OCI-LY3 (cell line): ENCODE results near the gene WLS.

Experiments
- H2AFZ ChIP-seq: fragments of 200-600, 300-600 bp; shearing (Covaris generic); 2 replicates; pipeline ENCODE4 v1.6.0; 2014; ENCODE audit warnings: antibody characterized with exemption, low read depth, low read length
- H3K27ac ChIP-seq: fragments of 200-600, 300-600 bp; sonication (generic); 2 replicates; pipeline ENCODE4 v1.5.1; 2014; ENCODE audit warnings: mild to moderate bottlenecking, low read length, moderate library complexity, mixed read lengths
- H3K27me3 ChIP-seq: fragments of 200-600, 300-600 bp; sonication (generic); 2 replicates; pipeline ENCODE4 v1.6.1; 2014; ENCODE audit warnings: low read depth, low read length, mixed read lengths
- H3K36me3 ChIP-seq: fragments of 200-600, 300-600 bp; sonication (generic); replicated peaks from 2 replicates; pipeline ENCODE3; 2014; ENCODE audit warnings: low read depth, low read length, mixed read lengths
- H3K4me1 ChIP-seq: fragments of 300-600, 200-600 bp; sonication (generic); 2 replicates; pipeline ENCODE4 v1.6.1; 2014; ENCODE audit warnings: low read length, mixed read lengths
- H3K4me2 ChIP-seq: fragments of 200-600, 300-600 bp; sonication (generic); 2 replicates; pipeline ENCODE4 v1.6.1; 2014; ENCODE audit warnings: low read length, mixed read lengths
- H3K4me3 ChIP-seq: fragments of 300-600, 200-600 bp; sonication (generic); 2 replicates; pipeline ENCODE4 v1.5.1; 2014; ENCODE audit warnings: antibody characterized with exemption, mild to moderate bottlenecking, low read length, moderate library complexity
- H3K79me2 ChIP-seq: fragments of 300-600, 200-600 bp; shearing (Covaris generic); 2 replicates; pipeline ENCODE4 v1.6.1; 2014; ENCODE audit warnings: mild to moderate bottlenecking, low read length, mixed read lengths
- H3K9ac ChIP-seq: fragments of 300-600, 200-600 bp; shearing (Covaris generic); 2 replicates; pipeline ENCODE4 v1.6.0; 2014; ENCODE audit warnings: mild to moderate bottlenecking, low read length, moderate library complexity
- H3K9me3 ChIP-seq: fragments of 200-600, 300-600 bp; shearing (Covaris generic); 2 replicates; pipeline ENCODE4 v1.6.1; 2014; ENCODE audit warnings: low read length, mixed read lengths; ENCODE audit not compliant: insufficient read depth
- H4K20me1 ChIP-seq: fragments of 200-600, 300-600 bp; sonication (generic); 2 replicates; pipeline ENCODE4 v1.6.1; 2016; ENCODE audit warnings: low read length, mixed read lengths; ENCODE audit not compliant: insufficient read depth
- EZH2phosphoT487 ChIP-seq: fragments of 200-600 bp; shearing (Covaris generic); IDR thresholded peaks from 2 replicates; pipeline ENCODE4 v1.6.1; 2018; ENCODE audit warnings: antibody characterized with exemption, mixed run types, low read depth
- TF ChIP-seq, protein P1 (sequence below): fragments of 200-600, 300-600 bp; sonication (generic); IDR thresholded peaks from 2 replicates; pipeline ENCODE4 v1.5.1; 2014; ENCODE audit warnings: antibody characterized with exemption, low read length, low read depth

WLS gene

DNA sequence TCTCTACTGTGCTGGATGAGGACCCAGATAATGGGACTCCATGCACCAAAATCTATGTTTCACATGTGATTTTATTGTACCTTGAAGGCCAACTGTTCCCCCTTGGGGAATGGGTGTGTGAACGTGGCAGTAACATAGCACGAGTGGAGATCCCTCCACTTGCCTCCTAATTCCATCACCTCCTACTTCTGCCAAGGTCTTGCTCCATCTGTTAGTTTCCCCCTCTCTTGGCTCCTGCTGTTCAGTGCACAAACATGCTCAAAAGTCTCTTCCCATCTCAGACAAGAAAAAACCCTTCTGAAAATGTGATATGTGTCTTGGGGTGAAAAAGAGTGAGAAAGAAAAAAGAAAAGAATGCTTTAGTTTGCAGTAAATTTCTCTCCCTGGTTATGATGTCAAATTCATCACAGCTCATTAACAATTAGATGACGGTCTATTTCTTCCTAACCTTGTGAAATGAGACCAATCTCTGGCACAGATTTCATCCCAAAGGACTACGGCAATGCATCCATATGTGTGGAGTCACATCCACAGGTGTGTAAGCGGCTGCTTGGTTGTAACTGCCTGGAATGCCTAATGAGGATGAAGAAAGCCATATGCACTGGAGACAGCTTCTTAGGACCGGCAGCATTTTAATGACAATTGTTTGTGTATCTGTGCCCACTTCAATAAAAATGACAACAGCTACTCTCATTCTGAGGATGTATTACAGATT lies 102.6 kb downstream of the WLS start:
- H3K4me1 ChIP-seq = no peaks in the 10 kb centered on the region
- no peaks in the 10 kb centered on the region for H3K79me2 ChIP-seq
- TF ChIP-seq EZH2phosphoT487 = no peak
- TF ChIP-seq, protein P1, sequence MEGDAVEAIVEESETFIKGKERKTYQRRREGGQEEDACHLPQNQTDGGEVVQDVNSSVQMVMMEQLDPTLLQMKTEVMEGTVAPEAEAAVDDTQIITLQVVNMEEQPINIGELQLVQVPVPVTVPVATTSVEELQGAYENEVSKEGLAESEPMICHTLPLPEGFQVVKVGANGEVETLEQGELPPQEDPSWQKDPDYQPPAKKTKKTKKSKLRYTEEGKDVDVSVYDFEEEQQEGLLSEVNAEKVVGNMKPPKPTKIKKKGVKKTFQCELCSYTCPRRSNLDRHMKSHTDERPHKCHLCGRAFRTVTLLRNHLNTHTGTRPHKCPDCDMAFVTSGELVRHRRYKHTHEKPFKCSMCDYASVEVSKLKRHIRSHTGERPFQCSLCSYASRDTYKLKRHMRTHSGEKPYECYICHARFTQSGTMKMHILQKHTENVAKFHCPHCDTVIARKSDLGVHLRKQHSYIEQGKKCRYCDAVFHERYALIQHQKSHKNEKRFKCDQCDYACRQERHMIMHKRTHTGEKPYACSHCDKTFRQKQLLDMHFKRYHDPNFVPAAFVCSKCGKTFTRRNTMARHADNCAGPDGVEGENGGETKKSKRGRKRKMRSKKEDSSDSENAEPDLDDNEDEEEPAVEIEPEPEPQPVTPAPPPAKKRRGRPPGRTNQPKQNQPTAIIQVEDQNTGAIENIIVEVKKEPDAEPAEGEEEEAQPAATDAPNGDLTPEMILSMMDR = no peak
- H3K36me3 ChIP-seq = no peaks in the 10 kb centered on the region
- no peaks in the 10 kb centered on the region for H3K9me3 ChIP-seq
- H3K9ac ChIP-seq = no peak overlapping the region
- H3K4me2 ChIP-seq = no peak overlapping the region
- H3K27ac ChIP-seq = no peak overlapping the region
- H3K27me3 ChIP-seq = no peaks in the 10 kb centered on the region
- H4K20me1 ChIP-seq = no peaks in the 10 kb centered on the region
- H2AFZ ChIP-seq = no peak overlapping the region
- no peak overlapping the region for H3K4me3 ChIP-seq

GRCh38 chr1:68128820-68129219 lies 103.5 kb downstream of the WLS start:
- Histone ChIP-seq H3K4me3 (no peak overlapping the region), H3K79me2 (no peaks in the 10 kb centered on the region), H3K27me3 (no peaks in the 10 kb centered on the region), H3K27ac (no peak overlapping the region), H2AFZ (no peak overlapping the region), H4K20me1 (no peaks in the 10 kb centered on the region), H3K4me1 (no peaks in the 10 kb centered on the region), H3K36me3 (no peaks in the 10 kb centered on the region), H3K9me3 (no peaks in the 10 kb centered on the region), H3K4me2 (no peak overlapping the region), H3K9ac (no peak overlapping the region)
- TF ChIP-seq EZH2phosphoT487 = no peak
- TF ChIP-seq, protein P1 = no peak

- TF ChIP-seq, protein P1 = no peak
- TF ChIP-seq EZH2phosphoT487 = no peak
- Histone ChIP-seq H3K27me3 (no peaks in the 10 kb centered on the region), H3K27ac (no peak overlapping the region), H3K36me3 (no peaks in the 10 kb centered on the region), H2AFZ (no peak overlapping the region), H3K4me2 (no peak overlapping the region), H3K4me3 (no peak overlapping the region), H3K9ac (no peak overlapping the region), H3K79me2 (no peaks in the 10 kb centered on the region), H3K4me1 (no peaks in the 10 kb centered on the region), H3K9me3 (no peaks in the 10 kb centered on the region), H4K20me1 (no peaks in the 10 kb centered on the region)
These were observed 104.2 kb downstream of the WLS start for GRCh38 chr1:68128157-68128556.

DNA sequence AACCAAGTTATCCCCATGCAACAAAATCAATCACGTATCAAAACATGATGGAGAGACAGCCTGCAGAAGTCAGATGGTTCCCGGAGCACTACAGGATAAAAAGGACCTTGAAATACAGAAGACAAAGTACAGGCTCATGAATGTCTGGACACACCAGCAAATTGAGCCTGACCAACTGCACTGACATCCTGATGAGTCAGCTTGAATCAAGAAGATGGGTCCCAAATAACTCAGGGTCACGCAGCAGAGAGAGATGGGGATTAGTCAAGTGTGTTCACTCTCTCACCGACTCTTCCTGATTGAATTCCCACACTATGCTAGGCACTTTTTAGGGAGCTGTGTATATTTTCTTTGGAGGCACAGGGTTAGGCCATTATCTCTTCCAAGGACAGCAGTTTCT lies 110.8 kb downstream of the WLS start:
- TF ChIP-seq EZH2phosphoT487 = no peak
- TF ChIP-seq, protein P1 = no peak
- Histone ChIP-seq H3K79me2 (no peaks in the 10 kb centered on the region), H3K4me2 (no peak overlapping the region), H4K20me1 (no peaks in the 10 kb centered on the region), H3K36me3 (no peaks in the 10 kb centered on the region), H2AFZ (no peak overlapping the region), H3K9ac (no peak overlapping the region), H3K9me3 (no peaks in the 10 kb centered on the region), H3K4me1 (peaks cover 4% of the 10 kb centered on the region; the same call in 1 of the 2 replicates), H3K27ac (no peak overlapping the region), H3K27me3 (no peaks in the 10 kb centered on the region), H3K4me3 (no peak overlapping the region)
